ENCODE measurements around the gene NIT2. TPM values are rescaled to one million over a fixed set of nuclear protein-coding genes. Genes with fewer than 3 reads are reported as not detected.
"Not testable (repeated sequence)": the region's sequence is repeated elsewhere in the genome, so short reads cannot be mapped to it uniquely, and the experiment has no call there.

NIT2 gene
- total RNA-seq, 2 donors from 2014 or later = 35.5 to 48.1 TPM

DNA sequence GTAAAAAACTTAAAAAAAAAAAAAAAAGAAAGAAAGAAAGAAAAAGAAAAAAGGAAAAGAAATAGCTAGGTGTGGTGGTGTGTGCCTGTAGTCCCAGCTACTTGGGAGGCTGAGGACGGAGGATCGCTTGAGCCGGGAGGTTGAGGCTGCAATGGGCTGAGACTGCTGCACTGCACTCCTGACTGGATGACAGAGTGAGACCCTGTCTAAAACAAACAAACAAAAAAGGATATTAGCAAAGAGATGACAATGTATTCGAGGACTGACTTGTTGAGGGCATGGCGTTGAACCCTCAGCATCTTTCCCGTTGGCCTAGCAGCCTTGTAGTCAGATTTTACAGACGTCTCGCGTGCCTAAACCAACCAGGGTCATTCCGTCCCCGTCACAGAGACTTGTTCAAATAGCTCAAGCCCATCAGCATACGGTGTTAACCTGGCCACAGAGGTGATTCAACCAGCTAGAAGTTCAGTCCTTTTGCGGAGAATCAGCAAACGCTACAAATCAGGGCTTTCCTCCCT lies 528 bp upstream of the NIT2 start:
- Histone ChIP-seq H3K27me3 (ENCODE audit: control insufficient read depth, insufficient read depth, low read length, poor library complexity, severe bottlenecking) (no peaks in the 10 kb centered on the region), H3K4me3 (ENCODE audit: low read length) (peak overlapping the region; percentile 78), H3K4me1 (ENCODE audit: control insufficient read depth, insufficient read depth, low read length) (peaks cover 8% of the 10 kb centered on the region), H3K9me3 (ENCODE audit: control insufficient read depth, low read length) (no peaks in the 10 kb centered on the region), H3K9ac (ENCODE audit: extremely low read depth, low read length, poor library complexity, severe bottlenecking) (peak overlapping the region; percentile 81), H3K36me3 (ENCODE audit: control insufficient read depth, insufficient read depth, low read length) (peaks cover 2% of the 10 kb centered on the region), H3K27ac (ENCODE audit: low read depth, low read length) (no peak overlapping the region)
- H3K4me1 Mint-ChIP-seq = peaks cover 24% of the 10 kb centered on the region
- WGBS, 2 experiments (ENCODE audit: insufficient coverage in 1 of 2, insufficient read length in 1 of 2) = 46 to 53% methylated on average over 14 of the region's 14 CpGs
- H3K27me3 Mint-ChIP-seq (ENCODE audit: insufficient read depth) = peaks cover 3% of the 10 kb centered on the region
- no peaks in the 10 kb centered on the region for H3K36me3 Mint-ChIP-seq (ENCODE audit: low read depth)
- TF ChIP-seq, protein P1, sequence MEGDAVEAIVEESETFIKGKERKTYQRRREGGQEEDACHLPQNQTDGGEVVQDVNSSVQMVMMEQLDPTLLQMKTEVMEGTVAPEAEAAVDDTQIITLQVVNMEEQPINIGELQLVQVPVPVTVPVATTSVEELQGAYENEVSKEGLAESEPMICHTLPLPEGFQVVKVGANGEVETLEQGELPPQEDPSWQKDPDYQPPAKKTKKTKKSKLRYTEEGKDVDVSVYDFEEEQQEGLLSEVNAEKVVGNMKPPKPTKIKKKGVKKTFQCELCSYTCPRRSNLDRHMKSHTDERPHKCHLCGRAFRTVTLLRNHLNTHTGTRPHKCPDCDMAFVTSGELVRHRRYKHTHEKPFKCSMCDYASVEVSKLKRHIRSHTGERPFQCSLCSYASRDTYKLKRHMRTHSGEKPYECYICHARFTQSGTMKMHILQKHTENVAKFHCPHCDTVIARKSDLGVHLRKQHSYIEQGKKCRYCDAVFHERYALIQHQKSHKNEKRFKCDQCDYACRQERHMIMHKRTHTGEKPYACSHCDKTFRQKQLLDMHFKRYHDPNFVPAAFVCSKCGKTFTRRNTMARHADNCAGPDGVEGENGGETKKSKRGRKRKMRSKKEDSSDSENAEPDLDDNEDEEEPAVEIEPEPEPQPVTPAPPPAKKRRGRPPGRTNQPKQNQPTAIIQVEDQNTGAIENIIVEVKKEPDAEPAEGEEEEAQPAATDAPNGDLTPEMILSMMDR (conservative IDR thresholded peaks at IDR 0.05) = no peak
- DNase-seq = no peak
- no peaks in the 10 kb centered on the region for H3K9me3 Mint-ChIP-seq
- H3K27ac Mint-ChIP-seq = peak overlapping the region; percentile 93
- peak overlapping the region; percentile 73 for H3K4me3 Mint-ChIP-seq

DNA sequence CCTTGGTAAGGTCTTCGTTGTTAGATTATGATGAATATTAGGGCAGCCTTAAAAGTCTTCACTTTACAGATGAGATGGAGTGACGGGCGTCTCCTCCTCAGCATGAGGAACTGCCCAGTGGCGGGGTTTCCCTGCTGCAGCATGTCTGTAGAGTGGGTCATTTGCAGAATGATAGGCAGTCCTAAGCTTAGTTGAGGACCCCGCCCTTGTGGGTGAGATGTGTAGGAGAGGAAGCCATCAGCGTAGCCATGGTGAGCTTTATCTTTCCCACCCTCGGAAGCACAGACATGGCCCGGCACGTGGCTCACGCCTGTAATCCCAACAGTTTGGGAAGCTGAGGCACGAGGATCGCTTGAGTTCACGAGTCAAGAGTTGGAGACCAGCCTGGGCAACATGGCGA lies 877 bp downstream of the NIT2 start:
- Histone ChIP-seq H3K36me3 (ENCODE audit: control insufficient read depth, insufficient read depth, low read length) (peaks cover 16% of the 10 kb centered on the region), H3K4me1 (ENCODE audit: control insufficient read depth, insufficient read depth, low read length) (peaks cover 3% of the 10 kb centered on the region), H3K9me3 (ENCODE audit: control insufficient read depth, low read length) (no peaks in the 10 kb centered on the region), H3K27ac (ENCODE audit: low read depth, low read length) (no peak overlapping the region), H3K4me3 (ENCODE audit: low read length) (peak overlapping the region; percentile 78), H3K9ac (ENCODE audit: extremely low read depth, low read length, poor library complexity, severe bottlenecking) (peak overlapping the region; percentile 81), H3K27me3 (ENCODE audit: control insufficient read depth, insufficient read depth, low read length, poor library complexity, severe bottlenecking) (no peaks in the 10 kb centered on the region)
- DNase-seq = peak; percentile 67
- H3K27me3 Mint-ChIP-seq (ENCODE audit: insufficient read depth) = peaks cover 3% of the 10 kb centered on the region
- H3K4me3 Mint-ChIP-seq = peak overlapping the region; percentile 73
- H3K9me3 Mint-ChIP-seq = no peaks in the 10 kb centered on the region
- TF ChIP-seq, protein P1 (conservative IDR thresholded peaks at IDR 0.05) = no peak
- H3K36me3 Mint-ChIP-seq (ENCODE audit: low read depth) = peaks cover under 1% of the 10 kb centered on the region
- 87 to 94% methylated on average over 11 to 14 of the region's 14 CpGs for WGBS, 2 experiments (ENCODE audit: insufficient coverage in 1 of 2, insufficient read length in 1 of 2)
- H3K4me1 Mint-ChIP-seq = peaks cover 22% of the 10 kb centered on the region
- peak overlapping the region; percentile 96 for H3K27ac Mint-ChIP-seq

GRCh38 chr3:100336229-100336628 lies 1.7 kb downstream of the NIT2 start:
- H3K27me3 Mint-ChIP-seq (ENCODE audit: insufficient read depth); H3K27ac ChIP-seq (ENCODE audit: low read depth, low read length); H3K4me1 ChIP-seq (ENCODE audit: control insufficient read depth, insufficient read depth, low read length); H3K27ac Mint-ChIP-seq; H3K9me3 Mint-ChIP-seq; H3K9ac ChIP-seq (ENCODE audit: extremely low read depth, low read length, poor library complexity, severe bottlenecking); DNase-seq; H3K9me3 ChIP-seq (ENCODE audit: control insufficient read depth, low read length); H3K27me3 ChIP-seq (ENCODE audit: control insufficient read depth, insufficient read depth, low read length, poor library complexity, severe bottlenecking); H3K4me3 ChIP-seq (ENCODE audit: low read length); H3K4me3 Mint-ChIP-seq; H3K36me3 Mint-ChIP-seq (ENCODE audit: low read depth): not testable (repeated sequence)
- H3K36me3 ChIP-seq (ENCODE audit: control insufficient read depth, insufficient read depth, low read length) = peaks cover 23% of the 10 kb centered on the region
- peaks cover 17% of the 10 kb centered on the region for H3K4me1 Mint-ChIP-seq
- 95 to 96% methylated on average over 4 to 8 of the region's 10 CpGs for WGBS, 2 experiments (ENCODE audit: insufficient coverage in 1 of 2, insufficient read length in 1 of 2)

DNA sequence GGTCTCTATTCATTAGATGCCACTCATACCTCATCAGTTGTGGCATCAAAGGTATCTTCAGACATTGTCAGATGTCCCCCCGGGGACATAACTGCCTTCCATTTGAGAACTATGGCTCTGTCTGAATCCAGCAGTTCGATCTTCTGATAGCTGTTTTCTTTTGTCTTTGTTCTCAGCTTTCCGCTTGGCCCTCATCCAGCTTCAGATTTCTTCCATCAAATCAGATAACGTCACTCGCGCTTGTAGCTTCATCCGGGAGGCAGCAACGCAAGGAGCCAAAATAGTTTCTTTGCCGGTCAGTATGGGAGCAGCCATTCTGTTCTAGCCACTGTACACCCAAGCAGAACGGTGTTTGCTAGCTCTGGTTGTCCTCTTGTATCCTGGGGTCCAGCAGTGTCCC lies 4.4 kb downstream of the NIT2 start:
- Histone ChIP-seq H3K4me1 (ENCODE audit: control insufficient read depth, insufficient read depth, low read length) (peaks cover 3% of the 10 kb centered on the region), H3K4me3 (ENCODE audit: low read length) (no peak overlapping the region), H3K27me3 (ENCODE audit: control insufficient read depth, insufficient read depth, low read length, poor library complexity, severe bottlenecking) (no peaks in the 10 kb centered on the region), H3K27ac (ENCODE audit: low read depth, low read length) (no peak overlapping the region), H3K9ac (ENCODE audit: extremely low read depth, low read length, poor library complexity, severe bottlenecking) (no peak overlapping the region), H3K36me3 (ENCODE audit: control insufficient read depth, insufficient read depth, low read length) (peaks cover 48% of the 10 kb centered on the region), H3K9me3 (ENCODE audit: control insufficient read depth, low read length) (peaks cover 4% of the 10 kb centered on the region)
- H3K4me3 Mint-ChIP-seq = no peak overlapping the region
- peaks cover 17% of the 10 kb centered on the region for H3K4me1 Mint-ChIP-seq
- WGBS, 2 experiments (ENCODE audit: insufficient coverage in 1 of 2, insufficient read length in 1 of 2) = 95% methylated on average over 10 of the region's 10 CpGs
- no peak overlapping the region for H3K27ac Mint-ChIP-seq
- no peak for DNase-seq
- H3K36me3 Mint-ChIP-seq (ENCODE audit: low read depth) = peaks cover 26% of the 10 kb centered on the region
- TF ChIP-seq, protein P1 (conservative IDR thresholded peaks at IDR 0.05) = no peak
- peaks cover 1% of the 10 kb centered on the region for H3K27me3 Mint-ChIP-seq (ENCODE audit: insufficient read depth)
- H3K9me3 Mint-ChIP-seq = no peaks in the 10 kb centered on the region
